ENCODE measurements around the gene KCNJ12.
"Not testable (repeated sequence)": the region's sequence is repeated elsewhere in the genome, so short reads cannot be mapped to it uniquely, and the experiment has no call there.

GRCh38 chr17:21407752-21408151, 31.6 kb downstream of the KCNJ12 start:
- TF ChIP-seq ZNF639 (tag by site-specific recombination; IDR thresholded peaks at IDR 0.05); CTCF (tag by site-specific recombination; IDR thresholded peaks at IDR 0.05); ZNF18 (tag by site-specific recombination; IDR thresholded peaks at IDR 0.05); KLF16 (tag by site-specific recombination; IDR thresholded peaks at IDR 0.05); PRDM6 (tag by site-specific recombination; IDR thresholded peaks at IDR 0.05); HOXC10 (CRISPR knock-in tag; IDR thresholded peaks at IDR 0.05): not testable (repeated sequence)
